A204.1 (cell line): Measurements from ENCODE around the gene WNT8B.

Experiments
- FAIRE-seq: peaks from 2 replicates; lab custom pipeline; 2012; peaks lifted over from hg19 to GRCh38; lab: Jason Lieb, UNC

The WNT8B gene

GRCh38 chr10:100483876-100484666 lies 21.3 kb downstream of the WNT8B start:
- FAIRE-seq, result no peak

GRCh38 chr10:100485366-100485765 lies 22.6 kb downstream of the WNT8B start:
- no peak for FAIRE-seq

- FAIRE-seq, result no peak
Observed at GRCh38 chr10:100485801-100486495, 23.1 kb downstream of the WNT8B start.

GRCh38 chr10:100487529-100487928 lies 24.7 kb downstream of the WNT8B start:
- FAIRE-seq, result no peak

GRCh38 chr10:100489396-100489795 lies 26.6 kb downstream of the WNT8B start:
- FAIRE-seq, result no peak

GRCh38 chr10:100490531-100490930 lies 27.7 kb downstream of the WNT8B start:
- no peak for FAIRE-seq

- no peak for FAIRE-seq
Observed at GRCh38 chr10:100496567-100496966, 33.8 kb downstream of the WNT8B start.

GRCh38 chr10:100498059-100498458 lies 35.2 kb downstream of the WNT8B start:
- FAIRE-seq, result no peak

- FAIRE-seq, result no peak
Observed at GRCh38 chr10:100501423-100501822, 38.6 kb downstream of the WNT8B start.

- FAIRE-seq, result no peak
Observed at GRCh38 chr10:100502926-100503494, 40.2 kb downstream of the WNT8B start.

GRCh38 chr10:100504096-100504495 lies 41.3 kb downstream of the WNT8B start:
- FAIRE-seq, result no peak

- FAIRE-seq, result no peak
Observed at GRCh38 chr10:100505164-100505563, 42.4 kb downstream of the WNT8B start.

GRCh38 chr10:100506596-100507356 lies 44.0 kb downstream of the WNT8B start:
- no peak for FAIRE-seq

- FAIRE-seq, result no peak
Observed at GRCh38 chr10:100507357-100507732, 44.5 kb downstream of the WNT8B start.

- FAIRE-seq, result no peak
Observed at GRCh38 chr10:100508266-100508665, 45.5 kb downstream of the WNT8B start.

GRCh38 chr10:100508691-100509150 lies 45.9 kb downstream of the WNT8B start:
- peak; percentile 90 for FAIRE-seq

- FAIRE-seq, result no peak
Observed at GRCh38 chr10:100509241-100509840, 46.5 kb downstream of the WNT8B start.

GRCh38 chr10:100510533-100511308 lies 47.9 kb downstream of the WNT8B start:
- FAIRE-seq, result no peak

GRCh38 chr10:100515612-100516011 lies 52.8 kb downstream of the WNT8B start:
- FAIRE-seq, result no peak

GRCh38 chr10:100516847-100517246 lies 54.0 kb downstream of the WNT8B start:
- no peak for FAIRE-seq

- FAIRE-seq, result peak; percentile 92
Observed at GRCh38 chr10:100518761-100519241, 56.0 kb downstream of the WNT8B start.
